Fibroblast of the aortic adventitia (primary cell): ENCODE results near the gene ACOXL. TPM values are rescaled to one million over a fixed set of nuclear protein-coding genes. Genes with fewer than 3 reads are reported as not detected.
"Not testable (repeated sequence)": the region's sequence is repeated elsewhere in the genome, so short reads cannot be mapped to it uniquely, and the experiment has no call there.

Experiments used
- DNase-seq: peaks from one replicate; pipeline ENCODE4 v3.0.0-alpha.2; 2010; ENCODE audit warnings: low read depth
- H3K4me3 ChIP-seq: 2 replicates; pipeline ENCODE4 v1.5.1; 2011; ENCODE audit warnings: low read depth, mild to moderate bottlenecking, control low read depth, low read length, moderate library complexity
- CTCF ChIP-seq: IDR thresholded peaks from 2 replicates; pipeline ENCODE4 v1.5.1; 2011; ENCODE audit warnings: mild to moderate bottlenecking, low read length, control low read depth, inconsistent platforms; ENCODE audit not compliant: insufficient read depth
- total RNA-seq: library from RNA; depleted of rRNA; stranded (reverse); fragments of >200 nt; gene quantifications from 2 replicates; pipeline ENCODE4 v1.2.3, GENCODE V29; 2012; ENCODE audit warnings: low replicate concordance

The ACOXL gene
- total RNA-seq, 1 donor: not detected

- DNase-seq: no peak
- TF ChIP-seq CTCF: no peak
- H3K4me3 ChIP-seq: no peak overlapping the region
Observed at GRCh38 chr2:110853948-110854347, 121.6 kb downstream of the ACOXL start.

- peak; percentile 17 for TF ChIP-seq CTCF
- no peak for DNase-seq
- no peak overlapping the region for H3K4me3 ChIP-seq
Observed at GRCh38 chr2:110854355-110855081, 122.1 kb downstream of the ACOXL start.

- DNase-seq, H3K4me3 ChIP-seq: not testable (repeated sequence)
Observed at GRCh38 chr2:110855841-110856240, 123.5 kb downstream of the ACOXL start.

GRCh38 chr2:110858135-110858725 lies 125.9 kb downstream of the ACOXL start:
- no peak for TF ChIP-seq CTCF
- no peak overlapping the region for H3K4me3 ChIP-seq
- DNase-seq: no peak

GRCh38 chr2:110858993-110859701 lies 126.8 kb downstream of the ACOXL start:
- no peak overlapping the region for H3K4me3 ChIP-seq
- no peak for TF ChIP-seq CTCF
- no peak for DNase-seq

GRCh38 chr2:110860630-110861029 lies 128.3 kb downstream of the ACOXL start:
- TF ChIP-seq CTCF: no peak
- no peak for DNase-seq
- H3K4me3 ChIP-seq: no peak overlapping the region

GRCh38 chr2:110861616-110862260 lies 129.4 kb downstream of the ACOXL start:
- no peak overlapping the region for H3K4me3 ChIP-seq
- no peak for DNase-seq
- TF ChIP-seq CTCF: no peak
